Measurements from ENCODE around the gene CYB561A3.

GRCh38 chr11:61349916-61350315 lies 11.8 kb downstream of the CYB561A3 start:
- no peak for TF ChIP-seq CTCF (IDR thresholded peaks at IDR 0.05)
- TF ChIP-seq EP300 (IDR thresholded peaks at IDR 0.05) = no peak
- no peak for TF ChIP-seq POLR2A (IDR thresholded peaks at IDR 0.05)

All from upper lobe of left lung (tissue), 4 donors.